HepG2 (cell line): ENCODE measurements around the gene PRSS21. TPM values are rescaled to one million over a fixed set of nuclear protein-coding genes. Genes with fewer than 3 reads are reported as not detected.

Experiments used
- AGO1 ChIP-seq: fragments of 200-400 bp; formaldehyde crosslinking; IDR thresholded peaks from 2 replicates; pipeline ENCODE4 v1.6.1; 2017; ENCODE audit warnings: mild to moderate bottlenecking, low read depth, low read length, moderate library complexity; ENCODE audit not compliant: poor library complexity, severe bottlenecking
- ATF1 ChIP-seq: IDR thresholded peaks from 2 replicates; pipeline ENCODE4 v1.6.1; 2016; ENCODE audit warnings: mild to moderate bottlenecking, control low read depth
- BATF2 ChIP-seq: sonication (generic); formaldehyde crosslinking; IDR thresholded peaks from 2 replicates; pipeline ENCODE4 v1.8.0; 2022; ENCODE audit warnings: mild to moderate bottlenecking, missing genetic modification reagents, moderate library complexity
- CBX5 ChIP-seq: sonication (generic); formaldehyde crosslinking; IDR thresholded peaks from 2 replicates; pipeline ENCODE4 v1.4.0; 2020; ENCODE audit warnings: missing genetic modification reagents, borderline replicate concordance
- DRAP1 ChIP-seq: IDR thresholded peaks from 2 replicates; pipeline ENCODE4 v1.6.1; 2016; ENCODE audit warnings: missing genetic modification reagents, missing compliant biosample characterization
- FOXO4 ChIP-seq: sonication (generic); formaldehyde crosslinking; conservative IDR thresholded peaks from 2 replicates; pipeline ENCODE4 v1.8.1; 2023; ENCODE audit warnings: missing genetic modification reagents
- IKZF5 ChIP-seq: IDR thresholded peaks from 2 replicates; pipeline ENCODE4 v1.6.1; 2018; ENCODE audit warnings: missing genetic modification reagents, mild to moderate bottlenecking, missing compliant biosample characterization
- KDM2A ChIP-seq: sonication (generic); formaldehyde crosslinking; IDR thresholded peaks from 2 replicates; pipeline ENCODE4 v1.4.0; 2020; ENCODE audit warnings: low read depth, missing genetic modification reagents, borderline replicate concordance
- MAFF ChIP-seq: IDR thresholded peaks from 2 replicates; pipeline ENCODE4 v1.6.1; 2011; ENCODE audit warnings: low read depth, low read length, improper control_type of control experiment
- NFRKB ChIP-seq: fragments of 450-650 bp; IDR thresholded peaks from 2 replicates; pipeline ENCODE4 v1.6.1; 2017
- SIN3A ChIP-seq: IDR thresholded peaks from 2 replicates; pipeline ENCODE4 v1.6.1; 2011; ENCODE audit warnings: low read depth, mild to moderate bottlenecking, control low read depth, low read length, borderline replicate concordance
- SP2 ChIP-seq: sonication (generic); formaldehyde crosslinking; IDR thresholded peaks from 2 replicates; pipeline ENCODE4 v1.5.1; 2020; ENCODE audit warnings: mild to moderate bottlenecking, missing genetic modification reagents
- SRSF9 ChIP-seq: fragments of 200-400 bp; formaldehyde crosslinking; IDR thresholded peaks from 2 replicates; pipeline ENCODE4 v1.6.1; 2018; ENCODE audit warnings: borderline replicate concordance, mild to moderate bottlenecking, low read depth, low read length; ENCODE audit not compliant: insufficient read depth, poor library complexity, severe bottlenecking
- ZNF180 ChIP-seq: sonication (generic); formaldehyde crosslinking; IDR thresholded peaks from 2 replicates; pipeline ENCODE4 v1.4.0; 2020; ENCODE audit warnings: low read depth, missing genetic modification reagents, borderline replicate concordance
- ZNF253 ChIP-seq: sonication (generic); formaldehyde crosslinking; IDR thresholded peaks from 2 replicates; pipeline ENCODE4 v1.8.0; 2022; ENCODE audit warnings: mild to moderate bottlenecking, missing genetic modification reagents, borderline replicate concordance
- ZNF326 ChIP-seq: sonication (generic); formaldehyde crosslinking; IDR thresholded peaks from 2 replicates; pipeline ENCODE4 v1.4.0; 2020; ENCODE audit warnings: missing genetic modification reagents, borderline replicate concordance
- ZNF33B ChIP-seq: sonication (generic); formaldehyde crosslinking; IDR thresholded peaks from 2 replicates; pipeline ENCODE4 v1.5.1; 2020; ENCODE audit warnings: mild to moderate bottlenecking, missing genetic modification reagents
- ZNF362 ChIP-seq: sonication (generic); formaldehyde crosslinking; IDR thresholded peaks from 2 replicates; pipeline ENCODE4 v1.4.0; 2020; ENCODE audit warnings: missing genetic modification reagents, mild to moderate bottlenecking, borderline replicate concordance
- ZNF44 ChIP-seq: sonication (generic); formaldehyde crosslinking; IDR thresholded peaks from 2 replicates; pipeline ENCODE4 v1.5.1; 2020; ENCODE audit warnings: mild to moderate bottlenecking, missing genetic modification reagents
- ZNF788 ChIP-seq: sonication (generic); formaldehyde crosslinking; IDR thresholded peaks from 2 replicates; pipeline ENCODE4 v1.5.0; 2020; ENCODE audit warnings: mild to moderate bottlenecking, missing genetic modification reagents, borderline replicate concordance
- ZXDC ChIP-seq: sonication (generic); formaldehyde crosslinking; IDR thresholded peaks from 2 replicates; pipeline ENCODE4 v1.5.0; 2020; ENCODE audit warnings: mild to moderate bottlenecking, missing genetic modification reagents
- polyA plus RNA-seq, 8 experiments: library from polyadenylated mRNA; depleted of rRNA in 3 of 8; stranded (reverse) in 7 of 8; unstranded in 1 of 8; fragments of >200 nt; fragmentation: Illumina TruSeq in 4 of 8; extraction: Trizol in 4 of 8; gene quantifications; 2 replicates each; pipeline versions ENCODE4 v1.2.1 to v1.2.3, GENCODE V29; 2011 to 2016; ENCODE audit warnings: low read depth in 4 of 8, missing spikeins in 1 of 8, mixed read lengths in 1 of 8; ENCODE audit not compliant: insufficient read depth in 1 of 8
- total RNA-seq, 5 experiments: library from RNA; depleted of rRNA; stranded (reverse); fragments of >200 nt; fragmentation: Illumina TruSeq; extraction: Trizol; gene quantifications; 2 replicates each; pipeline ENCODE4 v1.2.3, GENCODE V29; 2016; ENCODE audit warnings: low read depth in 1 of 5

Gene PRSS21
- total and polyA plus RNA-seq, 2 of the 13 experiments (the other 11 are each of a cell fraction or from before 2014, with no cell fraction given) = not detected

- no peak for TF ChIP-seq BATF2 (CRISPR knock-in tag)
- no peak for TF ChIP-seq ZNF362 (CRISPR knock-in tag)
- TF ChIP-seq FOXO4 = no peak
- no peak for TF ChIP-seq ZXDC
- no peak for TF ChIP-seq ZNF788 (CRISPR knock-in tag)
- TF ChIP-seq ZNF33B (CRISPR knock-in tag) = no peak
- 0 out of 2 replicates have a peak, but pooled peaks have one; percentile 31 for TF ChIP-seq SIN3A
- no peak for TF ChIP-seq ZNF180 (CRISPR knock-in tag)
- TF ChIP-seq ATF1 (CRISPR knock-in tag) = no peak
- no peak; the same call in 1 of the 2 replicates for TF ChIP-seq DRAP1 (CRISPR knock-in tag)
- no peak for TF ChIP-seq ZNF44
- TF ChIP-seq IKZF5 = 0 out of 2 replicates have a peak, but pooled peaks have one; percentile 23
- no peak for TF ChIP-seq NFRKB
- TF ChIP-seq ZNF326 (CRISPR knock-in tag) = no peak
- TF ChIP-seq SRSF9 = no peak
- no peak for TF ChIP-seq KDM2A
- TF ChIP-seq MAFF = no peak
- no peak for TF ChIP-seq CBX5 (CRISPR knock-in tag)
- no peak for TF ChIP-seq AGO1
- no peak for TF ChIP-seq ZNF253 (CRISPR knock-in tag)
- no peak for TF ChIP-seq SP2 (CRISPR knock-in tag)
Measured at GRCh38 chr16:2829501-2830354, 12.7 kb downstream of the PRSS21 start, which contains the start of gene ZG16B (continued).
